ENCODE data around the gene LURAP1L.

The LURAP1L gene

DNA sequence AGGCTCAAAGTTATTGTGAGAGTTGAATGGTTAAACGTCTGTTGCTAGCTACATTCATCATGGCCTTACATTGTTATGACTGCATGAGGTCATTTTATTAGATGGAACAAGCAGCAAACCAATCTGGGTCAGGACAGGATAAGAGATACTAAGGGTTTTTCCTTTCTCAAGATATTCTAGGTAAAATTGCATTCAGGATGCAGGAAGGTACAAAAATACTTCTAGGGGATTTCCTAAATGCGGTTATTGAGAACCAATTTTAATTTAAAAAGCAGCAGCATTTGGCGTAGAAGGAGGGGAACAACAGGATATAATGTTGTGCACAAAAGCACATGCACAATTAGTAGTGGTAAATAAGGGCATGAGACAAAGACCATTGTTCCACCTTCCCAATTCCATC, 39.2 kb upstream of the LURAP1L start:
- DNase-seq = no peak
- intact Hi-C loops (cut with DNase I; ENCODE audit: low total_unique reads) = no loop called here
- no peak overlapping the region for H3K4me3 ChIP-seq
- TF ChIP-seq, protein P1, sequence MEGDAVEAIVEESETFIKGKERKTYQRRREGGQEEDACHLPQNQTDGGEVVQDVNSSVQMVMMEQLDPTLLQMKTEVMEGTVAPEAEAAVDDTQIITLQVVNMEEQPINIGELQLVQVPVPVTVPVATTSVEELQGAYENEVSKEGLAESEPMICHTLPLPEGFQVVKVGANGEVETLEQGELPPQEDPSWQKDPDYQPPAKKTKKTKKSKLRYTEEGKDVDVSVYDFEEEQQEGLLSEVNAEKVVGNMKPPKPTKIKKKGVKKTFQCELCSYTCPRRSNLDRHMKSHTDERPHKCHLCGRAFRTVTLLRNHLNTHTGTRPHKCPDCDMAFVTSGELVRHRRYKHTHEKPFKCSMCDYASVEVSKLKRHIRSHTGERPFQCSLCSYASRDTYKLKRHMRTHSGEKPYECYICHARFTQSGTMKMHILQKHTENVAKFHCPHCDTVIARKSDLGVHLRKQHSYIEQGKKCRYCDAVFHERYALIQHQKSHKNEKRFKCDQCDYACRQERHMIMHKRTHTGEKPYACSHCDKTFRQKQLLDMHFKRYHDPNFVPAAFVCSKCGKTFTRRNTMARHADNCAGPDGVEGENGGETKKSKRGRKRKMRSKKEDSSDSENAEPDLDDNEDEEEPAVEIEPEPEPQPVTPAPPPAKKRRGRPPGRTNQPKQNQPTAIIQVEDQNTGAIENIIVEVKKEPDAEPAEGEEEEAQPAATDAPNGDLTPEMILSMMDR (IDR thresholded peaks at IDR 0.05) = no peak
- no peaks in the 10 kb centered on the region for H3K36me3 ChIP-seq
- no peak overlapping the region for H3K27ac ChIP-seq
- no peaks in the 10 kb centered on the region for H3K9me3 ChIP-seq
- no peaks in the 10 kb centered on the region for H3K27me3 ChIP-seq
- H3K4me1 ChIP-seq = no peaks in the 10 kb centered on the region

DNA sequence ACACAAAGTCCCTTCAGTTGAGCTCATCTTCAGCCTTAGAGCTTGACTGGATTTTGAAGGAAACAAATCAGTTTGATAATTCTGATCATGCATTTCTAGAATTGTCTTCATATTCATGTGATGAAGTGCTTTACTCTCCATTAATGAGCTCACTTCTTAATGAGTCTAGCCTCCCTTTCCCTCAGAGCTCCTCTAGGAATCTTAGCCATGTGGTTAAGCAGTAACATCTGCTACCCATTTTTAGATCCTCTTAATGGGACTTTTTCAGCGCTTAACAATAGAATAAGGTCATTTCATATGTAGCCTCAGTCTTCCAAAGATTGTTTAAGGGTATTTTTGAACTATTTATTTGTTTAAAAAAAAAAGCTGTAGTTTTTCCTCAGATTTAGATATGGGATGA, 36.9 kb upstream of the LURAP1L start:
- Histone ChIP-seq H3K4me1 (no peaks in the 10 kb centered on the region), H3K27me3 (no peaks in the 10 kb centered on the region), H3K9me3 (no peaks in the 10 kb centered on the region), H3K27ac (no peak overlapping the region), H3K36me3 (no peaks in the 10 kb centered on the region), H3K4me3 (no peak overlapping the region)
- DNase-seq = no peak
- intact Hi-C loops (cut with DNase I; ENCODE audit: low total_unique reads) = no loop called here
- TF ChIP-seq, protein P1 (IDR thresholded peaks at IDR 0.05) = no peak

DNA sequence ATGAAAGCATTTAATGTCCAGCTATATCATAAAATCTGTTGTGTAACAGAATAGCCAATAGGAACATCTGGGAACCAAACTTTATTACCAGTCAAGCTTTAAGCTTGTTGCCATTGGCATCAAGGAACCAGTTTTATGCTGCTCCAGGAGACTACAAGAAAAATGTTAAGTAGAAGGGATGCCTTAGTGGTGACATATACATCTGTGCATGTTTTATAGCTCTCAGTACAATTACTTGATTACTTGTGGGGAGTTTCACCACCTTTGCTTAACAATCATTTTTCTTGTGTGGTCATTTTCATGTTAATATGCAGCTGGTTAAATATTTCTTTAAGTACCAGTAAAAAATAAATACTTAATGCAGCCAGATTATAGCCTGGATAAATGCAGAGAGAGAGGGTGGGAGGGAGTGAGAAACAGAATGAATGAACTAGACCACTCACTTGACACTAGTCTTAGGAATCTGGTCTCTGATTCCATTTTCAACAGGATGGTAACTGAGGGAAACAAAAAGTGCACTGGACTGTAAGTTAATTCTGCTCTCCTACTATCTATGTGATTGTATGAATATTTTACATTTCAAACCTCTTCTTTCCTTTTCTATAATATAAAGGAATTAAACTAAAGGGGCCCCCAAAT, 35.7 kb upstream of the LURAP1L start:
- TF ChIP-seq, protein P1 (IDR thresholded peaks at IDR 0.05) = no peak
- intact Hi-C loops (cut with DNase I; ENCODE audit: low total_unique reads) = no loop called here
- H3K36me3 ChIP-seq = no peaks in the 10 kb centered on the region

DNA sequence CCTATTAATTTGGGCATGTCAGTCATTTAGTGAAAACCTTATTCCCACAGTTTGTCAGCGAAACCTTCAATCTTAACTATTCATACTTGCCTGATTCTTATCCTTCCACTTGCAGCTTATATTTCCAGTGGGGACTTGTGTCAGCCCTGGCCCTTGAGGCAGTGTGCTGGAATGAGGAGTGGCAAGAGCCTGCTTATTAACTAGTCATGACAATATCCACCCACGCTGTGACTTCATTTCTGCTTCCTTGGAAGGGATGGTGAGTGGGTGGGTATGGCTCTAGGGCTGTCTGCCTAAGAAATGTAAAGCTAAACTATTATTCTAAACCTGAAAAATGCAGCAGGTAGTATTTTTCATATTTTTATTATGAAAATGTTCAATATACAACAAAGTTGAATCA, 34.0 kb upstream of the LURAP1L start:
- H3K27ac ChIP-seq = no peak overlapping the region
- TF ChIP-seq, protein P1 (IDR thresholded peaks at IDR 0.05) = no peak

More for the DNA sequence above, 35.7 kb upstream of the LURAP1L start:
- H3K27ac ChIP-seq = no peak overlapping the region
- H3K4me3 ChIP-seq = no peak overlapping the region
- DNase-seq = no peak
- H3K27me3 ChIP-seq = no peaks in the 10 kb centered on the region
- no peaks in the 10 kb centered on the region for H3K9me3 ChIP-seq
- H3K4me1 ChIP-seq = no peaks in the 10 kb centered on the region

DNA sequence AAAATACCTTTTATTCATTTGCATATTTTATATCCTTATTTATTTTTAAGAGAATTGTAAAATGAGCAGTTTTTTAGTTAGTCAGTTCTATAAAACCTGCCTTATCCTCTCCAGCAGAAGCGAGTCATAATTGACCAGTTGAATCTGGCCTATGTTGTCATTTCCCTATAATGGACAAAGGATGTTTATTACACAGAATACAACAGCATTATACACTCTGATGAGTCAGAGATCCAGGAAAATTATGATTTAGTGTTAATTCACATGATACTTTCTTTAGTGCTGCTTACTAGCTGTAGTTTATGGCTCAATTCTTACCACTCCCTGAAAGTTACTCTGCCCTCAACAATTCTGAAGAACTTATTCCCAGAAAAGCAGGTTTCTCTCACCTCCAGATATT, 26.8 kb upstream of the LURAP1L start:
- H3K27ac ChIP-seq = no peak overlapping the region
- DNase-seq = no peak
- TF ChIP-seq, protein P1 (IDR thresholded peaks at IDR 0.05) = no peak
- no peak overlapping the region for H3K4me3 ChIP-seq
- H3K27me3 ChIP-seq = no peaks in the 10 kb centered on the region
- no peaks in the 10 kb centered on the region for H3K4me1 ChIP-seq
- intact Hi-C loops (cut with DNase I; ENCODE audit: low total_unique reads) = no loop called here
- H3K36me3 ChIP-seq = no peaks in the 10 kb centered on the region
- H3K9me3 ChIP-seq = no peaks in the 10 kb centered on the region

More for the DNA sequence above, 34.0 kb upstream of the LURAP1L start:
- no peaks in the 10 kb centered on the region for H3K27me3 ChIP-seq
- no peak overlapping the region for H3K4me3 ChIP-seq
- no peaks in the 10 kb centered on the region for H3K9me3 ChIP-seq
- intact Hi-C loops (cut with DNase I; ENCODE audit: low total_unique reads) = no loop called here
- no peak for DNase-seq
- no peaks in the 10 kb centered on the region for H3K36me3 ChIP-seq
- no peaks in the 10 kb centered on the region for H3K4me1 ChIP-seq

DNA sequence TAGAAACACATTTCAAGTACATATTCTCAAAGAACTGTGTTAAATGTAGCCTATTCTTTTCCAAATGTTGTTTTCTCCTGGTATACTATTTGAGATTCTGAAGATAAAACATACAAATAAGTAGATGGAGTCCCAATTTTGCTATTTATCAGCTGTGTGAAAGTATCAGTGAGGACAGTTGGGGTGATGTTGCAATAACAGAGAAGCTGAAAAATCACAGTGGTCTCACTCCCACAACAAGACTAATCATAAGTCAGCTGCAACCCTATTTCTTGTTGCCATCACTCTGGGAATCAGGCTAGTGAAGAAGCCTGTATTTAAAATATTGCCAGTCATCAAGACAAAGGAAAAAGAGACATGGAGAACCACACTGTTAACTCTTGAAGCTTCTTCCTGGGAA, 25.9 kb upstream of the LURAP1L start:
- Histone ChIP-seq H3K9me3 (no peaks in the 10 kb centered on the region), H3K4me1 (no peaks in the 10 kb centered on the region), H3K27ac (no peak overlapping the region), H3K36me3 (no peaks in the 10 kb centered on the region), H3K27me3 (no peaks in the 10 kb centered on the region), H3K4me3 (no peak overlapping the region)
- intact Hi-C loops (cut with DNase I; ENCODE audit: low total_unique reads) = no loop called here
- DNase-seq = no peak
- TF ChIP-seq, protein P1 (IDR thresholded peaks at IDR 0.05) = no peak
